HG02870 (cell line): ENCODE results near the gene CCNL2.
"Not testable (repeated sequence)": the region's sequence is repeated elsewhere in the genome, so short reads cannot be mapped to it uniquely, and the experiment has no call there.

Experiments used
- ATAC-seq: cut with Tn5 transposase; IDR thresholded peaks from one replicate; pipeline ENCODE4 v1.9.1; 2021; ENCODE audit warnings: mild to moderate bottlenecking, moderate library complexity; ENCODE audit not compliant: unreplicated experiment

Gene CCNL2

DNA sequence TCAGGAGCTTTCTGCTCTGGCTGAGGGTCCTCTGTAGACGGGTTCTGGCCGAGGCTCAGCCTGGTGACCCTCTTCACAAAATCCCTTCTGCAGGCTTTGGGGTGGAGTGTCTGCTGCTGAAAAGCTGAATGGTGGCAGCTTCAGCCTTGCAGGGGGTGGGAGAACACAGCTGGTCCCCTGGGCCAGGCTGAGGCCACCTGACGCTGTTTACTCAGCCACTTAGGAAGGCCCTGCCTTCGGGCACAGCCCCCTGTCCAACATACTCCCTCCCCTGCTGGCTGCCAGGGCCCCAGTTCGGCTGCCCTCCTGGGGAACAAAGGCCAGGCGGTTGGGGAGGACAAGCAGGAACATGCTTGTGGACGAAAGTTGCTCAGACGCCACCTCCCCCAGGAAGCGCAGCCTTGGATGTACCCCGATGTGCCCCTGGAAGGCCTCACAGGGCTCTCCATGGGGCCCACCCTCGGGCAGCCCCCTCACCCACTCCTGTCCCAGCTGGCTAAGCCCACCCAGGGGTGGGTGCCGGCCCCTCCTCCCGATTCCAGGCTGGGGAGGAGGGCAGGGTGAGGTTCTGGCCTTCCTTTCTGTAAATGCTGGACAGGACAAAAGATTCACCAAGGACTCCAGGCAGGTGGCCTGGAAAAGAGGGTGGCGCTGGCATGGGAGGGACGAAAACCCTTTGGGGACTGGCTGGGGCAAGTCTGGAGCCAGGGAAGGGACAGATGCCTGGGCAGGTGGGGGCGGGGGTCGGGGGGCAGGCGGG lies 22.2 kb upstream of the CCNL2 start, which contains the start of gene ANKRD65:
TSS of gene ANKRD65 (minus strand) at position 130 of the 760 bp plus-strand sequence. CDS start 271 bp downstream, outside the sequence.
- no peak for ATAC-seq

DNA sequence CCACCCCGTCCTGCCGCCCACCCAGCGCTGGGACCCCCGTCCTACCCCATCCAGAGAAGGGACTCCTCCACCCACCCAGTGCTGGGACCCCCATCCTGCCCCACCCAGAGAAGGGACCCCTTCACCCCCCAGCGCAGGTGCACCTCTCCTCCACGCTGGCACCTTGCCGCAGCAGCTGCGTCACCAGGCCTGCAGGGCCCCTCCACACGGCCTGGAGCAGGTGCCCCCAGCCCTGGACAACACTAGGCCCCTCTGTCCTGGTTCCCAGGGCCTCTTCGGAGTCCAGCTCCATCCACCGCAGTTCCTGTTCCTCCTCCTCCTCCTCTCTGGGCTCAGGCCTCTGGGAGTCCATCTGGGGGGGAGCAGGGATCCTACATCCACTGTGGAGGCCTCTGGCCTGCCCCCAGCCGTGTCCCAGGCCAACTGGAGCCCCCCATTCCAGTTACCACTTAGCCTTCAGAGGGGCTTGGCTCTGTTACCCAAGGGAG lies 21.6 kb upstream of the CCNL2 start:
- ATAC-seq: no peak

DNA sequence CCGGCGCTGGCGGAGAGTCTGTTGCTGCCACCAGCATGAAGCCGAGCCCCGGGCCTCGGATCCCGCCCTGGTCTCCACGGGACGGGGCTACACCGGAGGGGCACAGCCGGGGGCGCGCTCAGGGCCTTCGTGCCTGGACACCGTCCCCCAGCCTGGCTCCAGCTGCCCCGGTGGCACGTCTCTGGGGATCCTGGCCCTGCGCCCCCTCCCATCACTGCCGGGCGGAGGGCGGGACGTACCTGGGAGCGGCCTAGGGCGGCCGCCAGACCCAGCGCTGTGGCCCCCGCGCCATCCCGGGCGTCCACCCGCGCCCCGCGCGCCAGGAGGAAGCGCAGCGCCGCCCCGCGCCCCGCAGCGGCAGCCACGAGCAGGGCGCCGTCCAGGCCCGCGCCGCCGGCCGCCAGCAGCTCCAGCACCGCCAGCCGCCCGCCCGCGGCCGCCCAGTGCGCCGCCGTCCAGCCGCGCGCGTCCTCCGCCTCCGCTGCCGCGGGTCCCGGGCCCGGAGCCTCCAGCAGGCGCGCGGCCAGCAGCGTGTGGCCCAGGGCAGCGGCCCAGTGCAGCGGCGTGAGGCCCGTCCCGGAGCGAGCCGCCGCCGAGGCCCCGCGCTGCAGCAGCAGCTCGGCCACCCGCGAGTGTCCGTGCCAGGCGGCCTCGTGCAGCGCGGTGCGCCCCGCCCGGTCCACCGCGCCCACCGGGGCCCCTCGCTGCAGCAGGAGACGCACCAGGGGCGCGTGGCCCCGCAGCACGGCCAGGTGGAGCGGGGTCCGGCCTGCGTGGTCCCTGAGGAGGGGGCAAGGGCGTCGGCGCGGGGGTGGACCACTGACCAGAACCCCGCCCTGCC lies 20.9 kb upstream of the CCNL2 start:
- ATAC-seq: no peak

DNA sequence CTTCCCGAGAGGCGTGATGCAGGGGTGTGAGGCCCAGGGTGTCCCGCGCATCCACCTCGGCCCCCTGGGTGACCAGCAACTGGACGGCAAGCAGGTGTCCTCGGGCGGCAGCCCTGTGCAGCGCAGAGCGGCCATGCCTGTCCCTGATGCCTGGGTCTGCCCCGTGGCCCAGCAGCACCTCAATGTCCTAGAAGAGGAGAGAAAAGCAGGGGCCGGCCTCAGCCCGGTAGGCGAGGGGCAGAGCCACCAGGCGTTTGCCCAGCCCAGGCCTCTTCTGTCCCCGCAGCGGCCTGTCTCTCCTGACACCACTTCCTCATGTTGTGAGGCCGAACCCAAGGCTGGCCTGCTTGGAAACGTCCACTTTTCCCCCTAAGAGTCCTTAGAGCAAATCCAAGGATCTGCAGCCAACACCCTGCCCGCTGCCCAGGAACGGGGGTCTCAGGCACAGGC lies 20.3 kb upstream of the CCNL2 start:
- ATAC-seq: no peak

DNA sequence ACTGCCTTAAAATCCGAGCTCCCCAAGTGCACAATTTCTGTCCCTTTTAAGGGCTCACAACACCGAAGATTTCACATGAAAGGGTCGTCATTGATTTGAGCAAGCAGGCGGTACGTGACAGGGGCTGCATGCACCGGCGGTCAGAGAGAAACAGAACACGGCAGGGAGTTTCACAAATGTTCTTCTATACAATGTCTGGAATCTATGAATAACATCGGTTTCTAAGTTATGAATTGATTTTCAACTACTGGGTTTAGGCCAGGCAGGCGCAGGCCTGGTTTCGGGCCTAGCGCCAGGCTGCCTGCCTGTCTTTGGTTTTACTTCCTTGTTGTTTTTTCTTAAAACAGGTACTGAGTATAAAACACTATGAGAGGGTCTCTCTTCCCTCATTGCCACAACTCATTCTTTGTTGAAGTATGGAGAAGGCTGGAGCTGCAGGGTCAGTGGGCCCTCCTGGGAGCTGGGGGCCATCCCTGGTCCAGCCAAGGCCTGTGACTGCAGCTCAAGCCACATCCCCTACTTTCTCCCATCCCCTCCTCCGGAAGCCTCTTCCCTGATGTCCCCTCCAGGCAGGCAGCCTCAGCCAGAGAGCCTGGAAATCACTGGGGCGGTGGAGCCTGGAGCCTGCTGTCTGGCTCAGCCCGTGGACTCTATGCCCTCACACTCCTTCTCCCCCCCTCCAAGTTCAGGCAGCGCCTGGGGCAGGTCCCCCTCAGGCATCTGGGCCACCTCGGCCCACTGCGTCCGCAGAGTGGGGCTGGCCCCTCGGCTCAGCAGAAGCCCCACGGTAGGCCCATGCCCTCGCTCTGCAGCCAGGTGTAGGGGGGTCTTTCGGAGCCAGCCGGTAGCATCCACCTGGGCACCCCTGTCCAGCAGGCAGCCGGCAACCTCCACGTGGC lies 19.6 kb upstream of the CCNL2 start:
- ATAC-seq: no peak

DNA sequence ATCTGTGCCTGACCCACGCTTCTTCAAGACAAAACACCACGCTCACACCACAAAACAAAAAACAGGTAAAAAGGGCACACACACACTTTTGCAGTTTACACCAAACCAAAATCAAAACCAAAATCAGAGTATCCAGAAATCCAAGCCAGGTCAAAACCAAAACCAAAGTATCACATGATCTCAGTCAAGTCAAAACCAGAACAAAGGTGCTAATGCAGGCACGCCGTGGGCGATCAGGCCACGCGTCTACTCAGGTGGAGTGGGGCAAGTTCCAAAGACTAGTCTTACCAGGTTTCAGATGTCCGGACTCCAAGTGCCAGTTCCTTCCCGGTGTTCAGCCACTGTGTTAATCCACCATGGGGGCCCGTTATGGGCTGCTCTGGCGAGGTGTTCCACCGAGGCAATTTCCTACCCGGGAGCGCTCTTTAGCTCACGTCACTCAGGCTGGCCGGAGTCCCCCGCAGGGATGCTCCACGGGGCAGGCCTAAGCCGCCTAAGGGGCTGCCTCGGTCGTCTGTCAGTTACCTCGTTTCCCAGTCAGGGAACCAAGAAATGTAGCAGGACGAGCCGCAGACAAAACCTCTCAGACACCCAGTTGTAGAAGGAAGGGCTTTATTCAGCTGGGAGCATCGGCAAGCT lies 18.8 kb upstream of the CCNL2 start:
- ATAC-seq: not testable (repeated sequence)

DNA sequence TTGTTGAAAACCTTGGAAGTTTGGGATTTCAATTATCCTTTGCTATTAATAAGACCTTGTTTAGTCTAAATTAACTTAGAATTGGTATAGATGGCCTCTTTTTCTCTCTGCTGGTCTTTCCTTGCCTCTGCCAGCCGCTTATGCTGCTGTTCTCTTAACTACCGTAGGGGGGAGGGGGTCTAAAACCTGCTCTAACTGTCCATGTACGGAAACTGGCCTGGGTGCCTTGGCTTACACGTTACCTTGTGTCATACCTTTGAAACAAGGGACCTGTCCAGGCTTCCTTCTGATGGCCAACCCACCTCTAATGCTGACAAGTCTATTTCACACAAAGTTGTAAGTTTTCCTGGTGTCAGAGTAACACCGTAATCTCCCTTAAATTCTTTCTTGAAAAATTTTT lies 18.3 kb upstream of the CCNL2 start:
- not testable (repeated sequence) for ATAC-seq

DNA sequence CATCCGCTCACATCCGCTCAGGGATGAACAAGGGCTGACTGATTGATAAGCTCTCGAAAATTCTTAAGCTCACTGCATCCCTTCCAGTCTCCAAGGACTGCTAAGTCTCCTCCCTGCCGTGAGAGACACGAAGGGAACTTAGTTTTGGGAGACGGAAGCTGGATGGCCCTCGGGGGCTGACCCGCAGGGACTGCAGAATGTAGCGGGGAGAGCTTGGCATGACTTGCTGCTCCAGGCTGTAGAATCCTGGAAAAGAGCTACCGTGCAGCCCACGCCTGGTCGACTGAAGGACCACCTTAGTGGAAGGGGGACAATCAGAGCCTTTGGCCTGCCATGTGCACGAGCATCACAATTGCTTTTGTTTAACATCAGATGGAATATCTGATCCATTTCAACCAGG lies 16.6 kb upstream of the CCNL2 start:
- ATAC-seq: no peak

DNA sequence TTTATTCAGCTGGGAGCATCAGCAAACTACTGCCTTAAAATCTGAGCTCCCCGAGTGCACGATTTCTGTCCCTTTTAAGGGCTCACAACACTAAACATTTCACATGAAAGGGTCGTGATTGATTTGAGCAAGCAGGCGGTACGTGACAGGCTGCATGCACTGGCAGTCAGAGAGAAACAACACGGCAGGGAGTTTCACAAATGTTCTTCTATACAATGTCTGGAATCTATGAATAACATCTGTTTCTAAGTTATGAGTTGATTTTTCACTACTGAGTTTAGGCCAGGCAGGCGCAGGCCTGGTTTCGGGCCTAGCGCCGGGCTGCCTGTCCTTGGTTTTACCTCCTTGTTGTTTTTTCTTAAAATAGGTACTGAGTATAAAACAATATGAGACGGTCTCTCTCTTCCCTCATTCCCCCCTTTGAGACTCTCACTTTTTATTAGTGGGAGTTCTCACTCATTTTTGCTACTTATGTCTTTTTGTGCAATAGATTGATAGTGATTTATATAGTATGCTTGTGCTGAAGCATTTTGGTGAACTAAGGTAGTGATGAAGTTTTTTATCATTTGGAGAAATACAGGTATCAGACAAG lies 13.3 kb upstream of the CCNL2 start:
- ATAC-seq: not testable (repeated sequence)

DNA sequence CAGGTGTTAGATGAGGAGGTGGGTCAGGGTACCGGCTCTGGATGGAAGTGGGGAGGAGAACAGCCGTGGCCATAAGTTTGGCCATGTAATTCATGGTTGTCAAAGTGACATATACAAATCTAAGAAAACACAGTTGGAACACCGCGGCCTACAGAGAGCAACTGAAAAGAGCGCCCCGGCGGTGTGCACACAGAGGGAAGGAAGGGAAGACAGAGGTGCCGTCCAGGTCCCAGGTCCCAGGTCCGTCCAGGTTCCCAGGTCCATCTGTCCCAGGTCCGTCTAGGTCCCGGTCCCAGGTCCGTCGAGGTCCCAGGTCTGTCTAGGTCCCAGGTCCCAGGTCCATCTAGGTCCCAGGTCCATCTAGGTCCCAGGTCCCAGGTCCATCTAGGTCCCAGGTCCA lies 12.5 kb upstream of the CCNL2 start:
- ATAC-seq: no peak

DNA sequence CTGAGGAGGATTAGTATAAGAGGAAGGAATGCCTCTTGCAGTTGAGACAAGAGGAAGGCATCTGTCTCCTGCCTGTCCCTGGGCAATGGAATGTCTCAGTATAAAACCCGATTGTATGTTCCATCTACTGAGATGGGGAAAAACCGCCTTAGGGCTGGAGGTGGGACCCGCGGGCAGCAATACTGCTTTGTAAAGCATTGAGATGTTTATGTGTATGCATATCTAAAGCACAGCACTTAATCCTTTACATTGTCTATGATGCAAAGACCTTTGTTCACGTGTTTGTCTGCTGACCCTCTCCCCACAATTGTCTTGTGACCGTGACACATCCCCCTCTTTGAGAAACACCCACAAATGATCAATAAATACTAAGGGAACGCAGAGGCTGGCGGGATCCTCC lies 11.1 kb upstream of the CCNL2 start:
- ATAC-seq: not testable (repeated sequence)

DNA sequence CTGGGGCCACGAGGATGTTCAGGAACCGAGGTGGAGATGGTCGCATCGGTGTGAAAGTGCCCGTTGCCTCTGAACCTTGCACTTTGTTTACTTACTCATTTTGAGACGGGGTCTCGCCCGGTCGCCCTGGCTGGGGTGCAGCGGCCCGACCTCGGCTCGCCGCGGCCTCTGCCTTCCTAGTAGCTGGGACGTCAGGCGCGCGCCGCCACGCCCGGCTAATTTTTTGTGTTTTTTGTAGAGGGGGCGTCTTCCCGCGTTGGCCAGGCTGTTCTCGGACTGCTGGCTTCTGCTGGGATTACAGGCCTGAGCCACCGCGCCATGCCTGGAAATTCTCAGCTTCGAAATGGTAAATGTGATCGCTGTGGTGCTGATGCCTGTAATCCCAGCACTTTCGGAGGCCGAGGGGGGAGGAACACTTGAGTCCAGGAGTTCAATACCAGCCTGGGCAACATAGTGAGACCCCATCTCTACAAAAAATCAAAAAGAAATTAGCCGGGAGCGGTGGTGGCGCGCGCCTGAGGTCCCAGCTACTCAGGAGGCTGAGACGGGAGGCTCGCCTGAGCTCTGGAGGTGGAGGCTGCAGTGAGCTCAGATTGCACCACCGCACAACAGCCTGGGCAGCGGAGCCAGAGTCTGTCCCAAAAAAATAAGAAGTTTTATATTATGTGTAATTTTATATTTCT lies 8.6 kb upstream of the CCNL2 start:
- ATAC-seq: peak; percentile 17

DNA sequence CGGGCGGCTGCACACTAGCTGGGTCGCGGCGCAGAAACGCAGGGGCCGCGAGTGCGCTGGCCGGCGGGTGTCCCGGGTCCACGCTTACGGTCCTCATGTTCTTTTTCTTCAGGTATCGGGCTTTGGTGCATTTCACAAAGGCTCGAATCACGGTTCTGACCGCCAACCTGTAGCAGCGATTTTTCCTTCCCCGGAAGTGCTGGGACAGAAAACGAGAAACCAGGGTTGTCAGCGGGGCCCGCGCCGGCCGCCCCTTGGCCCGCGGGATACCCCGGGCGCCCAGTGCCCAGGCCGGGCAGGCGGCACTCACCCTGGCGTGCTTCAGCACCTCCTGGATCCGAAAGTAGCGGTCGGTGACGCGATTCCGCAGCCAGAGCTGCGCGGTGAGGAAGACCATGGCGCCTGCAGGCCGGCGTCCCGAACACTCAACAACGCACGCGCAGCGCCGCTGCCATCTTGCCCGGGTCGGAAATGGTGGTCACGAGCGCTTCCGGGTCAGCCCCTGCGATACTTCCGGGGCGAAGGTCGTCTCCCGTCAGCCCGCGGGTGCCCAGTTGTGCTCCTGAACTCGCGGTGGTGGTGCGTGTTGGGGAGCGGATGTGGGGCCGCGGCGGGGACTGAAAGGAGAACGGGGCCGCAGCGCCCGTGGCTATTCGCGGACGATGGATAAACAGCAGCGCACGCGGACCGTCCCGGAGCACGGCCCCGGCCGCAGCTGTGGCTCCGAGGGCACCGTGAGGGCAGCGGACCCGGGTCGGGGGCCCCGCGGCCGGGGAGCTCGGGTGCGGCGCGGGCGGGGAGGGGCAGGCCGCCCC lies 7.9 kb upstream of the CCNL2 start, which contains the start of gene MRPL20:
TSS of gene MRPL20 (minus strand) at position 473 of the 815 bp plus-strand sequence. CDS start at position 397, 76 bp downstream.
- peak; percentile 94 for ATAC-seq

DNA sequence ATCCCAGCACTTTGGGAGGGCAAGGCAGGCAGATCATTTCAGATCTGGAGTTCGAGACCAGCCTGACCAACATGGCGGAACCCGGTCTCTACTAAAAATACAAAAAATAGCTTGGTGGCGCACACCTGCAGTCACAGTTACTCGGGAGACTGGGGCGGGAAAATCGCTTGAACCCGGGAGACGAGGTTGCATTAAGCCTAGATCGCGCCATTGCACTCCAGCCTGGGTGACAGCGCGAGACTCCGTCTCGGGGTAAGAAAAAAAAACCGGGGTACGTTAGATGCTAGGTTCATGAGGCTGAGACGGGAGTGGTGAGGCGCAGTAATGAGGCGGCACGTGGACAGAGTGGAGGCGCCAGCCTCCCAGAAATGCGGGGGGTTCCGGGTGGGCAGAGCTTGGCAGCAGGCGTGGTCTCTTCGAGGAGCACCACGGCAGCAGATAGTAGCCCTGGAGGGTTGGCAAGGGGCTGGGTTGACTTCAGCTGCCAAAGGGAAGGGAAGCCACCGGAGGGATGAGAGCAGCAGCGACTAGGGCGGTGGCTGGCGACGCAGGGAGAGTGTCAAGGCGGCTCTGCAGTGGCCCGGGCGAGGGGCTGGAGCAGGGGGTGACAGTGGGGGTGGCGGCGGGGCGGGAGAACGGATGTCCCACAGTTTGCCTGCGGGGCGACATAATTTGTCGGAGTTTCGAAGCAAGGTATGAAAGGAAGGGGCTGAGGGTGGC lies 7.1 kb upstream of the CCNL2 start:
- no peak for ATAC-seq

DNA sequence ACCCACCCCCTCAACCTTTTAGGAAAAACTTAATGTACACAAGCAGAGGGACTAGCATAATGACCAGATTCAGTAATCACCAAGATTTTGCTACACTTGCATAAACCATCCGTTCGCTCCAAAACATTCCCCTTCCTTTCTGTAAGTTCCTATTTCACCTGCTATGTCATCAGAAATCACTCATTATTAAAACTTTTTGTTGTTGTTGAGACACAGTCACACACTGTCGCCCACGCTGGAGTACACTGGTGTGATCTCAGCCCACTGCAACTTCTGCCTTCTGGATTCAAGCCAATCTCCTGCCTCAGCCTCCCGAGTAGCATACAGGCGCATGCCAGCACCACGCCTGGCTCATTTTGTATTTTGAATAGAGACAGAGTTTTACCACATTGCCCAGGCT lies 4.5 kb upstream of the CCNL2 start:
- no peak for ATAC-seq

DNA sequence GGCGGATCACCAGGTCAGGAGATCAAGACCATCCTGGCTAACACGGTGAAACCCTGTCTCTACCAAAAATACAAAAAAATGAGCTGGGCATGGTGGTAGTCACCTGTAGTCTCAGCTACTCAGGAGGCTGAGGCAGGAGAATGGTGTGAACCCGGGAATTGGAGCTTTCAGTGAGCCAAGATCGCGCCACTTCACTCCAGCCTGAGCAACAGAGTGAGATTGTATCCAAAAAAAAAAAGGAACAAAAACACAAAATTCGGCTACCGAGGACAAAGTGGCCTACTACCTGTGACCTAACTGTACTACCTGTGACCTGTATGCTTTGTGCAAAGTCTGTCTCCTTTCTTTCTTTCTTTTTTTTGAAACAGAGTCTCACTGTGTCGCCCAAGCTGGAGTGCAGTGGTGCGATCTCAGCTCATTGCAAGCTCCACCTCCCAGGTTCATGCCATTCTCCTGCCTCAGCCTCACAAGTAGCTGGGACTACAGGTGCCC lies 3.8 kb upstream of the CCNL2 start:
- not testable (repeated sequence) for ATAC-seq

DNA sequence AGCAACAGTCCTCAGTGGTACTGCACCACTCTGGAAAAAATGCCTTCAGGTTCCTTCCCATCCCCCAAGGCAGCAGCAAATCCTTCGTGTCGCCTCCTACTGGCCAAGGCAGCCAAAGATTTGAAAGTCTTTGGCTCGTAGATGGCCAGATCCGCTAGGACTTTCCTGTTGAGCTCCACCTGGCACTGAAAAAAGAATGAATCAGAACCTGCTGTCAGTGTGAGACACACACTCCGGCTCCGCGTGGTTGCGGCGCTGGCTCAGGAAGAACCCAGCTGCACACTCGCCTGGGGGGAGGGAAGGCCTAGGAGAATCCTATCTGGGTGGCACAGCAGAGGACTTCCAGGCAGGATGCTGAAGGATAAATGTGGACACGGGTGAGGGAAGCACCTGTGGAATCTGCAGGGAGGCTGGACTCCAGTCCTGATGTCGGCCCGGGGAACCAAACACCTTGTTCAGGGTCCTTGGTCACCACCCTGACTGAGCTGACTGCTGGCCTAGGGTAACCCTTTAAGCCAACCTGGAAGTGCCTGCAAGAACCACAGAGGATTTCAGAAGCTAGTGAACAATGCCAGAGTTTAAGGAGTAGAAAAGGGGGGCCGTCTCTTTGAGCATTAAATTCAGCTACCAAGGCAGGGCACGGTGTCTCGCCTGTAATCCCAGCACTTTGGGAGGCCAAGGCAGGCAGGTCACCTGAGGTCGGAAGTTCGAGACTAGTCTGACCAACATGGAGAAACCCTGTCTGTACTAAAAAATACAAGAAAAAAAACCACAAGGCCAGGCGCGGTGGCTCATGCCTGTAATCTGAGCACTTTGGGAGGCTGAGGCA lies 3.2 kb upstream of the CCNL2 start:
- ATAC-seq: no peak
